ENCODE measurements around the gene ASXL2. TPM values are rescaled to one million over a fixed set of nuclear protein-coding genes. Genes with fewer than 3 reads are reported as not detected.
A peak's percentile ranks its signal among the peaks of the same experiment; 100 is the strongest.

Gene ASXL2
- polyA plus RNA-seq, 1 experiment = 14.0 TPM

- DNase-seq (ENCODE audit: low read depth, low spot score) = no peak
- Histone ChIP-seq H3K27ac (ENCODE audit: low read depth, low read length) (no peak overlapping the region), H3K27me3 (ENCODE audit: control insufficient read depth, insufficient read depth, low read length) (no peaks in the 10 kb centered on the region), H3K9me3 (ENCODE audit: control insufficient read depth, insufficient read depth, low read length) (peaks cover 3% of the 10 kb centered on the region), H3K4me3 (ENCODE audit: low read depth, low read length) (no peak overlapping the region)
- CTCF ChIA-PET = no interaction called here
- POLR2A ChIA-PET = no interaction called here
- TF ChIP-seq, protein P1, sequence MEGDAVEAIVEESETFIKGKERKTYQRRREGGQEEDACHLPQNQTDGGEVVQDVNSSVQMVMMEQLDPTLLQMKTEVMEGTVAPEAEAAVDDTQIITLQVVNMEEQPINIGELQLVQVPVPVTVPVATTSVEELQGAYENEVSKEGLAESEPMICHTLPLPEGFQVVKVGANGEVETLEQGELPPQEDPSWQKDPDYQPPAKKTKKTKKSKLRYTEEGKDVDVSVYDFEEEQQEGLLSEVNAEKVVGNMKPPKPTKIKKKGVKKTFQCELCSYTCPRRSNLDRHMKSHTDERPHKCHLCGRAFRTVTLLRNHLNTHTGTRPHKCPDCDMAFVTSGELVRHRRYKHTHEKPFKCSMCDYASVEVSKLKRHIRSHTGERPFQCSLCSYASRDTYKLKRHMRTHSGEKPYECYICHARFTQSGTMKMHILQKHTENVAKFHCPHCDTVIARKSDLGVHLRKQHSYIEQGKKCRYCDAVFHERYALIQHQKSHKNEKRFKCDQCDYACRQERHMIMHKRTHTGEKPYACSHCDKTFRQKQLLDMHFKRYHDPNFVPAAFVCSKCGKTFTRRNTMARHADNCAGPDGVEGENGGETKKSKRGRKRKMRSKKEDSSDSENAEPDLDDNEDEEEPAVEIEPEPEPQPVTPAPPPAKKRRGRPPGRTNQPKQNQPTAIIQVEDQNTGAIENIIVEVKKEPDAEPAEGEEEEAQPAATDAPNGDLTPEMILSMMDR (IDR thresholded peaks at IDR 0.05; ENCODE audit: low read depth, low read length) = no peak
Measured at GRCh38 chr2:25821225-25822056, 56.8 kb downstream of the ASXL2 start.

DNA sequence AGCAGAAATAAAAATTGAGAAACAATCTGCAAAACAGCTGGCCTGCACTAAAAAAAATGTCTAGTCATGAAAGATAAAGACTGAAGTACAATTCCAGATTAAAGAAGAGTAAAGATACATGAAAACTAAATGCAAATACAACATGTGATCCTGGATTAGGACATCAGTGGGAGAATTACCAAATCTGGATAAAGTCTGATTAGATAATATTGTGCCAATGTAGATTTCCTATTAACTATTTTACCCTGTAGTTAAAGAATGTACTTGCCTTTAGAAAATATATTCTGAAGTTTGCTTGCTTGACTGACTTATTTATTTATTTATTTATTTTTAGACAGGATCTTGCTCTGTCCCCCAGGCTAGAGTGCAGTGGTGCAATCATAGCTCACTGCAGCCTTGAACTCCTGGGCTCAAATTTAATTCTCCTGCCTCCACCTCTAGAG lies 58.7 kb downstream of the ASXL2 start:
- ChIA-PET POLR2A (no interaction called here), CTCF (interaction anchor here (0.5 kb wide), 1 partner anchor 167 kb away, joined by 3 read pairs; no protein-coding TSS in a partner anchor)
- no peaks in the 10 kb centered on the region for H3K27me3 ChIP-seq (ENCODE audit: control insufficient read depth, insufficient read depth, low read length)
- no peak overlapping the region for H3K27ac ChIP-seq (ENCODE audit: low read depth, low read length)
- DNase-seq (ENCODE audit: low read depth, low spot score) = no peak
- H3K4me3 ChIP-seq (ENCODE audit: low read depth, low read length) = no peak overlapping the region
- H3K9me3 ChIP-seq (ENCODE audit: control insufficient read depth, insufficient read depth, low read length) = peaks cover 3% of the 10 kb centered on the region
- TF ChIP-seq, protein P1 (IDR thresholded peaks at IDR 0.05; ENCODE audit: low read depth, low read length) = no peak

- POLR2A ChIA-PET = no interaction called here
- DNase-seq (ENCODE audit: low read depth, low spot score) = no peak
- CTCF ChIA-PET = interaction anchor here (1.8 kb wide), 1 partner anchor 34 kb away, joined by 8 read pairs; no protein-coding TSS in a partner anchor
- H3K4me3 ChIP-seq (ENCODE audit: low read depth, low read length) = no peak overlapping the region
- H3K27me3 ChIP-seq (ENCODE audit: control insufficient read depth, insufficient read depth, low read length) = no peaks in the 10 kb centered on the region
- H3K27ac ChIP-seq (ENCODE audit: low read depth, low read length) = no peak overlapping the region
- peaks cover 3% of the 10 kb centered on the region for H3K9me3 ChIP-seq (ENCODE audit: control insufficient read depth, insufficient read depth, low read length)
- TF ChIP-seq, protein P1 (IDR thresholded peaks at IDR 0.05; ENCODE audit: low read depth, low read length) = no peak
Measured at GRCh38 chr2:25817630-25818029, 60.7 kb downstream of the ASXL2 start.

- TF ChIP-seq, protein P1 (IDR thresholded peaks at IDR 0.05; ENCODE audit: low read depth, low read length) = no peak
- ChIA-PET CTCF (interaction anchor here (1.8 kb wide), 1 partner anchor 35 kb away, joined by 8 read pairs; no protein-coding TSS in a partner anchor), POLR2A (no interaction called here)
- DNase-seq (ENCODE audit: low read depth, low spot score) = no peak
- H3K27me3 ChIP-seq (ENCODE audit: control insufficient read depth, insufficient read depth, low read length) = no peaks in the 10 kb centered on the region
- no peak overlapping the region for H3K4me3 ChIP-seq (ENCODE audit: low read depth, low read length)
- H3K27ac ChIP-seq (ENCODE audit: low read depth, low read length) = peak overlapping the region; percentile 39
- H3K9me3 ChIP-seq (ENCODE audit: control insufficient read depth, insufficient read depth, low read length) = peaks cover under 1% of the 10 kb centered on the region
Measured at GRCh38 chr2:25817006-25817405, 61.3 kb downstream of the ASXL2 start.

GRCh38 chr2:25816249-25816648 lies 62.0 kb downstream of the ASXL2 start:
- H3K27ac ChIP-seq (ENCODE audit: low read depth, low read length) = no peak overlapping the region
- POLR2A ChIA-PET = no interaction called here
- TF ChIP-seq, protein P1 (IDR thresholded peaks at IDR 0.05; ENCODE audit: low read depth, low read length) = no peak
- no peaks in the 10 kb centered on the region for H3K27me3 ChIP-seq (ENCODE audit: control insufficient read depth, insufficient read depth, low read length)
- no peaks in the 10 kb centered on the region for H3K9me3 ChIP-seq (ENCODE audit: control insufficient read depth, insufficient read depth, low read length)
- DNase-seq (ENCODE audit: low read depth, low spot score) = no peak
- CTCF ChIA-PET = interaction anchor here (1.0 kb wide), 1 partner anchor 36 kb away, joined by 3 read pairs; no protein-coding TSS in a partner anchor
- no peak overlapping the region for H3K4me3 ChIP-seq (ENCODE audit: low read depth, low read length)

Measured in AG04450 (cell line).